WI38 (cell line): ENCODE measurements around the gene SMIM14.

ENCODE experiments used
- H3K4me3 ChIP-seq: 2 replicates; pipeline ENCODE4 v1.5.1; 2011; ENCODE audit warnings: low read depth, mild to moderate bottlenecking, control low read depth, low read length
- CTCF ChIP-seq: IDR thresholded peaks from 2 replicates; pipeline ENCODE4 v1.5.1; 2012; ENCODE audit warnings: low read depth, mild to moderate bottlenecking, control low read depth, low read length

SMIM14 gene

GRCh38 chr4:39613093-39613656 is 25.5 kb downstream of the SMIM14 start:
- no peak for TF ChIP-seq CTCF
- H3K4me3 ChIP-seq: no peak overlapping the region

- no peak for TF ChIP-seq CTCF
- H3K4me3 ChIP-seq: no peak overlapping the region
Measured at GRCh38 chr4:39609454-39609931, 29.2 kb downstream of the SMIM14 start.

GRCh38 chr4:39608451-39608850 is 30.2 kb downstream of the SMIM14 start:
- H3K4me3 ChIP-seq: no peak overlapping the region
- TF ChIP-seq CTCF: no peak

- H3K4me3 ChIP-seq: no peak overlapping the region
- no peak for TF ChIP-seq CTCF
Measured at GRCh38 chr4:39606747-39607146, 31.9 kb downstream of the SMIM14 start.

GRCh38 chr4:39597695-39598381 is 40.8 kb downstream of the SMIM14 start:
- H3K4me3 ChIP-seq: no peak overlapping the region
- TF ChIP-seq CTCF: no peak

GRCh38 chr4:39596971-39597370 is 41.7 kb downstream of the SMIM14 start:
- no peak overlapping the region for H3K4me3 ChIP-seq
- no peak for TF ChIP-seq CTCF

GRCh38 chr4:39591290-39591689 is 47.4 kb downstream of the SMIM14 start:
- TF ChIP-seq CTCF: no peak
- H3K4me3 ChIP-seq: no peak overlapping the region
